WTC11 (cell line): ENCODE results near the gene SIGLEC15.

Source experiments
- ATF3 ChIP-seq: sonication (generic); formaldehyde crosslinking; conservative IDR thresholded peaks from 2 replicates; pipeline ENCODE4 v1.8.1; 2022; ENCODE audit warnings: mild to moderate bottlenecking, missing genetic modification reagents
- EMX1 ChIP-seq: fragments of 250-450 bp; sonication (Bioruptor Pico); IDR thresholded peaks from 2 replicates; pipeline ENCODE4 v1.8.0; 2021; ENCODE audit warnings: mild to moderate bottlenecking

GRCh38 chr18:45879681-45880655 lies 54.5 kb downstream of the SIGLEC15 start:
- no peak for TF ChIP-seq ATF3 (CRISPR knock-in tag)
- no peak for TF ChIP-seq EMX1
